H9 (cell line): Measurements from ENCODE around the gene ESRRA. TPM values are rescaled to one million over a fixed set of nuclear protein-coding genes. Genes with fewer than 3 reads are reported as not detected.

ENCODE experiments used
- DNase-seq: peaks from one replicate; pipeline ENCODE4 v3.0.0-alpha.2; 2017
- H2AFZ ChIP-seq: one replicate; pipeline ENCODE4 v1.6.1; 2013; ENCODE audit warnings: mild to moderate bottlenecking, low read length, control low read depth, moderate library complexity
- H2AK5ac ChIP-seq: 2 replicates; pipeline ENCODE4 v1.6.1; 2013; ENCODE audit warnings: low read length, control low read depth, mixed read lengths; ENCODE audit not compliant: insufficient read length
- H2BK120ac ChIP-seq: one replicate; pipeline ENCODE4 v1.6.1; 2013; ENCODE audit warnings: low read depth, mild to moderate bottlenecking, low read length, control low read depth, inconsistent platforms; ENCODE audit not compliant: poor library complexity, severe bottlenecking
- H2BK12ac ChIP-seq: 2 replicates; pipeline ENCODE4 v1.6.1; 2013; ENCODE audit warnings: low read length, control low read depth, mixed read lengths, low read depth; ENCODE audit not compliant: insufficient read length
- H2BK15ac ChIP-seq: 2 replicates; pipeline ENCODE4 v1.6.1; 2013; ENCODE audit warnings: low read depth, low read length, control low read depth
- H2BK20ac ChIP-seq: one replicate; pipeline ENCODE4 v1.6.1; 2013; ENCODE audit warnings: low read depth, mild to moderate bottlenecking, low read length, control low read depth, inconsistent platforms; ENCODE audit not compliant: poor library complexity, severe bottlenecking
- H2BK5ac ChIP-seq: 2 replicates; pipeline ENCODE4 v1.6.1; 2013; ENCODE audit warnings: low read length, control low read depth, mixed read lengths; ENCODE audit not compliant: insufficient read length
- H3K14ac ChIP-seq: 2 replicates; pipeline ENCODE4 v1.6.1; 2013; ENCODE audit warnings: low read length, control low read depth; ENCODE audit not compliant: insufficient read depth
- H3K18ac ChIP-seq: 2 replicates; pipeline ENCODE4 v1.6.1; 2013; ENCODE audit warnings: low read depth, mild to moderate bottlenecking, mixed read lengths, low read length, control low read depth; ENCODE audit not compliant: insufficient read length
- H3K23ac ChIP-seq: 2 replicates; pipeline ENCODE4 v1.6.1; 2013; ENCODE audit warnings: low read length, control low read depth, mixed read lengths, low read depth; ENCODE audit not compliant: insufficient read length
- H3K23me2 ChIP-seq: 2 replicates; pipeline ENCODE4 v1.6.1; 2013; ENCODE audit warnings: low read depth, mild to moderate bottlenecking, mixed read lengths, low read length, control low read depth; ENCODE audit not compliant: insufficient read length, poor library complexity, severe bottlenecking
- H3K27ac ChIP-seq: 2 replicates; pipeline ENCODE4 v1.5.1; 2013; ENCODE audit warnings: low read length, control low read depth, mixed read lengths, low read depth; ENCODE audit not compliant: insufficient read length
- H3K27me3 ChIP-seq: 2 replicates; pipeline ENCODE4 v1.6.1; 2013; ENCODE audit warnings: low read length, control low read depth, inconsistent platforms; ENCODE audit not compliant: insufficient read depth
- H3K4ac ChIP-seq: 2 replicates; pipeline ENCODE4 v1.6.1; 2013; ENCODE audit warnings: low read depth, mild to moderate bottlenecking, control low read depth, inconsistent platforms, low read length, moderate library complexity
- H3K4me1 ChIP-seq: 2 replicates; pipeline ENCODE4 v1.6.1; 2013; ENCODE audit warnings: low read length, control low read depth, inconsistent platforms; ENCODE audit not compliant: insufficient read depth
- H3K4me2 ChIP-seq: 2 replicates; pipeline ENCODE4 v1.6.1; 2013; ENCODE audit warnings: low read length, control low read depth, mixed read lengths; ENCODE audit not compliant: insufficient read length, insufficient read depth
- H3K56ac ChIP-seq: 2 replicates; pipeline ENCODE4 v1.6.1; 2013; ENCODE audit warnings: low read depth, mild to moderate bottlenecking, mixed read lengths, low read length, control low read depth; ENCODE audit not compliant: insufficient read length
- H3K79me1 ChIP-seq: 2 replicates; pipeline ENCODE4 v1.6.1; 2013; ENCODE audit warnings: low read depth, mild to moderate bottlenecking, moderate library complexity, low read length, control low read depth, inconsistent platforms; ENCODE audit not compliant: insufficient read depth, poor library complexity, severe bottlenecking
- H3K79me2 ChIP-seq: 2 replicates; pipeline ENCODE4 v1.6.1; 2013; ENCODE audit warnings: low read length, control low read depth, inconsistent platforms; ENCODE audit not compliant: insufficient read depth
- H3K9ac ChIP-seq: 2 replicates; pipeline ENCODE4 v1.6.1; 2013; ENCODE audit warnings: low read length, control low read depth, mixed read lengths; ENCODE audit not compliant: insufficient read length; ENCODE audit errors: extremely low read depth
- H3K9me3 ChIP-seq: one replicate; pipeline ENCODE4 v1.6.1; 2013; ENCODE audit warnings: low read depth, low read length, inconsistent platforms; ENCODE audit not compliant: control insufficient read depth
- H3T11ph ChIP-seq: one replicate; pipeline ENCODE4 v1.6.1; 2013; ENCODE audit warnings: mild to moderate bottlenecking, low read length, control low read depth, inconsistent platforms
- H4K20me1 ChIP-seq: one replicate; pipeline ENCODE4 v1.6.1; 2013; ENCODE audit not compliant: control insufficient read depth, insufficient read length, insufficient read depth
- H4K5ac ChIP-seq: 2 replicates; pipeline ENCODE4 v1.6.1; 2013; ENCODE audit warnings: low read depth, mild to moderate bottlenecking, mixed read lengths, low read length, control low read depth; ENCODE audit not compliant: insufficient read length
- H4K8ac ChIP-seq: replicated peaks from 2 replicates; pipeline ENCODE4 v1.6.1; 2013; ENCODE audit warnings: low read length, control low read depth, mixed read lengths, low read depth; ENCODE audit not compliant: insufficient read length
- H4K91ac ChIP-seq: 2 replicates; pipeline ENCODE4 v1.6.1; 2013; ENCODE audit warnings: low read depth, mild to moderate bottlenecking, moderate library complexity, mixed read lengths, low read length, control low read depth; ENCODE audit not compliant: insufficient read length
- H3K27ac Mint-ChIP-seq, 3 experiments: 2 replicates in 2 of 3; 3 replicates in 1 of 3; pipeline ENCODE4 v1.8.0; 2020 to 2021; ENCODE audit warnings: mixed read lengths in 3 of 3, mild to moderate bottlenecking in 1 of 3, moderate library complexity in 1 of 3
- H3K27me3 Mint-ChIP-seq: 2 replicates; pipeline ENCODE4 v1.8.0; 2021; ENCODE audit warnings: low read depth, mild to moderate bottlenecking, moderate library complexity, mixed read lengths
- H3K36me3 Mint-ChIP-seq, 3 experiments: 2 replicates in 2 of 3; 3 replicates in 1 of 3; pipeline ENCODE4 v1.8.0; 2020 to 2021; ENCODE audit warnings: low read depth in 3 of 3, mixed read lengths in 3 of 3; ENCODE audit not compliant: insufficient read depth in 1 of 3
- H3K4me1 Mint-ChIP-seq, 2 experiments: 2 replicates each; pipeline ENCODE4 v1.8.0; 2020; ENCODE audit warnings: mixed read lengths in 2 of 2
- H3K4me3 Mint-ChIP-seq, 2 experiments: 2 replicates in 1 of 2; 3 replicates in 1 of 2; pipeline ENCODE4 v1.8.0; 2020 to 2021; ENCODE audit warnings: mild to moderate bottlenecking in 2 of 2, mixed read lengths in 2 of 2, moderate library complexity in 1 of 2
- H3K9me3 Mint-ChIP-seq, 2 experiments: 2 replicates in 1 of 2; 3 replicates in 1 of 2; pipeline ENCODE4 v1.8.0; 2020; ENCODE audit warnings: mild to moderate bottlenecking in 2 of 2, mixed read lengths in 2 of 2, moderate library complexity in 1 of 2
- CTCF ChIP-seq: fragments of 200-600 bp; sonication (generic); conservative IDR thresholded peaks from 3 replicates; pipeline ENCODE4 v1.8.0; 2021; ENCODE audit warnings: antibody characterized with exemption, mild to moderate bottlenecking
- WGBS: extraction: QIAGEN DNeasy Blood & Tissue Kit; methylation state at CpG from one replicate; pipeline ENCODE4 v1.1.7; 2013; ENCODE audit warnings: missing lambda C conversion rate, low lambda C conversion rate, mixed read lengths; ENCODE audit not compliant: insufficient read length; ENCODE audit errors: extremely low coverage; 5-methylcytosine and 5-hydroxymethylcytosine counted together
- total RNA-seq: library from RNA; stranded (reverse); gene quantifications from 2 replicates; pipeline ENCODE4 v1.2.1, GENCODE V29; 2021

The ESRRA gene
- total RNA-seq, 1 experiment from 2014 or later = 42.3 TPM

GRCh38 chr11:64317325-64317960 lies 12.1 kb downstream of the ESRRA start, which contains the start of gene TRMT112:
Gene TRMT112 (minus strand): TSS chr11:64317559. CDS start chr11:64317526, 33 bp downstream.
- Histone ChIP-seq H3K79me2 (peaks cover 4% of the 10 kb centered on the region; the same call in 1 of the 2 replicates), H3K23ac (no peak within 1 kb of the TSS), H3K4ac (no peak within 1 kb of the TSS), H3K23me2 (peaks cover 3% of the 10 kb centered on the region), H4K20me1 (peaks cover 2% of the 10 kb centered on the region), H3T11ph (no peak within 1 kb of the TSS), H3K14ac (peak within 1 kb of the TSS; percentile 77), H3K4me2 (peak within 1 kb of the TSS; percentile 51), H2AK5ac (no peak within 1 kb of the TSS), H3K27ac (peak within 1 kb of the TSS; percentile 79), H2BK12ac (no peak within 1 kb of the TSS), H3K9me3 (no peaks in the 10 kb centered on the region), H4K5ac (no peak within 1 kb of the TSS), H2BK20ac (no peak within 1 kb of the TSS), H3K9ac (peak within 1 kb of the TSS; percentile 73), H4K91ac (no peak within 1 kb of the TSS), H3K18ac (peak within 1 kb of the TSS; percentile 76), H2BK120ac (no peak within 1 kb of the TSS), H3K27me3 (no peaks in the 10 kb centered on the region), H3K56ac (no peak within 1 kb of the TSS), H4K8ac (no peak within 1 kb of the TSS), H2BK5ac (no peak within 1 kb of the TSS), H2BK15ac (no peak within 1 kb of the TSS), H3K79me1 (no peaks in the 10 kb centered on the region), H3K4me1 (no peaks in the 10 kb centered on the region), H2AFZ (peak within 1 kb of the TSS; percentile 43)
- no peak for TF ChIP-seq CTCF
- H3K4me3 Mint-ChIP-seq = peak within 1 kb of the TSS; percentile 90 to 93
- peak; percentile 99 for DNase-seq
- peak within 1 kb of the TSS; percentile 99 to 100 (median 99) for H3K27ac Mint-ChIP-seq
- H3K27me3 Mint-ChIP-seq = no peaks in the 10 kb centered on the region
- no peaks in the 10 kb centered on the region for H3K9me3 Mint-ChIP-seq
- no CpG with 5 or more reads among the region's 43 CpGs for WGBS
- H3K4me1 Mint-ChIP-seq = peaks cover 16 to 17% of the 10 kb centered on the region in 2 experiments
- peaks cover 25 to 52% (median 43%) of the 10 kb centered on the region in 3 experiments; a peak in 6 of 7 replicates for H3K36me3 Mint-ChIP-seq
